GM21619 (cell line): ENCODE results near the gene UBL3.

Experiments used
- ATAC-seq: cut with Tn5 transposase; IDR thresholded peaks from one replicate; pipeline ENCODE4 v1.9.1; 2021; ENCODE audit not compliant: unreplicated experiment

Gene UBL3

DNA sequence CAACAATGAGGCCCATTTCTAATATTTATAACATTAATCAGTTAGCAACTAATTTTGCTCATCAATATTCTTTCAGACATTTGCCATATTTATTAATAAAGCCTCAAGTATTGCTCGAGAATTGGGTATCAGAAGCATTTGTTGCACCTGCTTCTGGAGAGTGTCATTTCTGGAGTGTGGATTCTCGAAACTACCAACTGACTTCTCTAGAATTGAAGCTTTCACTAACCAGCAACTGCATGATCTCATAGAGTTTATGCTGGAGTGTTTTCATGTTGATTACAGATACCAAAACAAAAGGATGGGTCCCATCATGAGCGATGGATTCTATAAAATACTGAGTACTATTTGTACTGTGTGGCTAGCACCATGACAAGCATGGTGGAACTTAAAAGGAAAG, 133.9 kb downstream of the UBL3 start:
- ATAC-seq = no peak
